Measurements from ENCODE around the gene MICAL3. TPM values are rescaled to one million over a fixed set of nuclear protein-coding genes. Genes with fewer than 3 reads are reported as not detected.
"Not testable (repeated sequence)": the region's sequence is repeated elsewhere in the genome, so short reads cannot be mapped to it uniquely, and the experiment has no call there.

MICAL3 gene, protein sequence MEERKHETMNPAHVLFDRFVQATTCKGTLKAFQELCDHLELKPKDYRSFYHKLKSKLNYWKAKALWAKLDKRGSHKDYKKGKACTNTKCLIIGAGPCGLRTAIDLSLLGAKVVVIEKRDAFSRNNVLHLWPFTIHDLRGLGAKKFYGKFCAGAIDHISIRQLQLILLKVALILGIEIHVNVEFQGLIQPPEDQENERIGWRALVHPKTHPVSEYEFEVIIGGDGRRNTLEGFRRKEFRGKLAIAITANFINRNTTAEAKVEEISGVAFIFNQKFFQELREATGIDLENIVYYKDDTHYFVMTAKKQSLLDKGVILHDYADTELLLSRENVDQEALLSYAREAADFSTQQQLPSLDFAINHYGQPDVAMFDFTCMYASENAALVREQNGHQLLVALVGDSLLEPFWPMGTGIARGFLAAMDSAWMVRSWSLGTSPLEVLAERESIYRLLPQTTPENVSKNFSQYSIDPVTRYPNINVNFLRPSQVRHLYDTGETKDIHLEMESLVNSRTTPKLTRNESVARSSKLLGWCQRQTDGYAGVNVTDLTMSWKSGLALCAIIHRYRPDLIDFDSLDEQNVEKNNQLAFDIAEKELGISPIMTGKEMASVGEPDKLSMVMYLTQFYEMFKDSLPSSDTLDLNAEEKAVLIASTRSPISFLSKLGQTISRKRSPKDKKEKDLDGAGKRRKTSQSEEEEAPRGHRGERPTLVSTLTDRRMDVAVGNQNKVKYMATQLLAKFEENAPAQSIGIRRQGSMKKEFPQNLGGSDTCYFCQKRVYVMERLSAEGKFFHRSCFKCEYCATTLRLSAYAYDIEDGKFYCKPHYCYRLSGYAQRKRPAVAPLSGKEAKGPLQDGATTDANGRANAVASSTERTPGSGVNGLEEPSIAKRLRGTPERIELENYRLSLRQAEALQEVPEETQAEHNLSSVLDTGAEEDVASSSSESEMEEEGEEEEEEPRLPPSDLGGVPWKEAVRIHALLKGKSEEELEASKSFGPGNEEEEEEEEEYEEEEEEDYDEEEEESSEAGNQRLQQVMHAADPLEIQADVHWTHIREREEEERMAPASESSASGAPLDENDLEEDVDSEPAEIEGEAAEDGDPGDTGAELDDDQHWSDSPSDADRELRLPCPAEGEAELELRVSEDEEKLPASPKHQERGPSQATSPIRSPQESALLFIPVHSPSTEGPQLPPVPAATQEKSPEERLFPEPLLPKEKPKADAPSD (N-terminal part only)
- total RNA-seq = 41.0 TPM

DNA sequence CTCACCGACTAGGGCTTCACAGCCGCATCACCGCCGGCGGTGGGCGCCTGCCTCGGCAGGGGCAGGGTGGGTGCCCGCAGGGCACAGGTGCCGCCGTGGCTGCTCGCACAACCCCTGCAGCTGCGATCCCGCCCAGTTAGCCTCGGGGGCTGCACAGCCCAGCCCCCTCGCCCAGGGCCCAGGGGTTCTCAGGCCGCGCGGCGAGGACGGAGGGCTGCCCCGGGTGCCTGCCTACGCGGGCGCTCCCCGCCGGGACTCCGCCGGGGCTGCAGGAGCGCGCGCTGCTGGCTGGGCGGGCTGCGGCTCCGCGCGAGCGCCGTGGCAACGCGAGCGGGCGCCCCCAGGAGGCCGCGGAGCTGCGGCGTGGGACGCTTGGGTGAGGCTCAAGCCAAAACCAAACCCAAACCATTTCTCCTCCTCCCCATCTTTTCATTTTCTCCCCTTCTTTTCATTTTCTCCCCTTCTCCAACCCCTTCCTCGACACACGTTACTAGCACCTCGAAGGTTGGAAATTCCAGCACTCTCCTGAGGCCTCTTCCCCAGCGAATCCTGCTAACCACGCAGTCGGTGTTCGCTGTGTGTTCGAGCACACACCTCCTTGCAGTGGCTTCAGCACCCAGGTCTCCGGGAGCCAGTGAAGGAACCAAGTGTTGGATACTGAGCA, at the start of gene MICAL3:
Gene MICAL3 (minus strand): TSS at position 286 of the 664 bp plus-strand sequence. CDS start 117,749 bp downstream, outside the sequence.
- DNase-seq = peak; percentile 76

DNA sequence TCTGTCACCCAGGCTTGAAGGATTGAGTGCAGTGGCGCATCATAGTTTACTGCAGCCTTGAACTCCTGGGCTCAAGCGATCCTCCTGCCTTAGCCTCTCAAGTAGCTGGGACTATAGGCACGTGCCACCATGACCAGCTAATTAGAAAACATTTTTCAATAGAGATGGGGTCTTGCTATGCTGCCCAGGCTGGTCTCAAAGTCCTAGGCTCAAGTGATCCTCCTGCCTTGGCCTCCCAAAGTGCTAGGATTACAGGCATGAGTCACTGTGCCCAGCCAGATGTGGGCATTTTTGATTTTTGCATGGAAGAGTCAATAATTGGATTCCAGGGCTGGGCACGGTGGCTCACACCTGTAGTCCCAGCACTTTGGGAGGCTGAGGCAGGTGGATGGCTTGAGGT, 49.6 kb upstream of the MICAL3 start:
- not testable (repeated sequence) for DNase-seq

DNA sequence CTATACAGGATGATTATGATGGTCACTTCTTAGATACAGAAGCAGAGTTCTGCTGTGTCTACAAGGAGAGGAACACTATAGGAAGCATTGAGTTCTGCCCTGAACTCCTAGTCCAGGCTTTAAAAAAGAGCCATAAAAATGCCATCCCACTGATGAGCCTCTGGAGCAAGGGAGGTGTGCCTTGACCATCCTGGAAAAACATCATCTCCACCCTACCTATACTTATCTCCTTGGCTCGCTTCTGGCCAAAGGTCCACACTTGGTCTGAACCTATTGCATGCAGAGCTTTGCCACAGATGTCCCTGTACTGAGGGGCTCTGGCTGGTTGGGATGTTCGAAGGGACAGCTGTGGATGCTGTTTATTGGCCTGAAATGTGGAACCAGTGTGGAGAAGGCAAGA, 49.1 kb upstream of the MICAL3 start:
- no peak for DNase-seq

DNA sequence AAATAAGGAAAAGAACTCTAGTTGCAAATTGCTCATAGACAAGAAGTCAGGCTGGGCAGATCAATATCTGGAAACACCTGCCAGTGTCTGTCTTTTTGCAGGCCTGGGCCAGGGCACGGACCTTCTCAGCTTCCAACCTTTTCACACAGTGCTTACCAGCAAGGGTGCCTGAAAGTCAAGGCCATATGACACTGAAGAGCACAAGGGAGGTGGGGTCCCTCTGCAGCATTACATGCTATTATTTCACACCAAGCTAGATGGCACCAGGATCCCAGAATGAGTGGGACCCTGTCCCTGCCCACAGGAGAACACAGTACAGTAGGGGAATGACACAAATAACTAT, 47.6 kb upstream of the MICAL3 start:
- DNase-seq = peak; percentile 35

DNA sequence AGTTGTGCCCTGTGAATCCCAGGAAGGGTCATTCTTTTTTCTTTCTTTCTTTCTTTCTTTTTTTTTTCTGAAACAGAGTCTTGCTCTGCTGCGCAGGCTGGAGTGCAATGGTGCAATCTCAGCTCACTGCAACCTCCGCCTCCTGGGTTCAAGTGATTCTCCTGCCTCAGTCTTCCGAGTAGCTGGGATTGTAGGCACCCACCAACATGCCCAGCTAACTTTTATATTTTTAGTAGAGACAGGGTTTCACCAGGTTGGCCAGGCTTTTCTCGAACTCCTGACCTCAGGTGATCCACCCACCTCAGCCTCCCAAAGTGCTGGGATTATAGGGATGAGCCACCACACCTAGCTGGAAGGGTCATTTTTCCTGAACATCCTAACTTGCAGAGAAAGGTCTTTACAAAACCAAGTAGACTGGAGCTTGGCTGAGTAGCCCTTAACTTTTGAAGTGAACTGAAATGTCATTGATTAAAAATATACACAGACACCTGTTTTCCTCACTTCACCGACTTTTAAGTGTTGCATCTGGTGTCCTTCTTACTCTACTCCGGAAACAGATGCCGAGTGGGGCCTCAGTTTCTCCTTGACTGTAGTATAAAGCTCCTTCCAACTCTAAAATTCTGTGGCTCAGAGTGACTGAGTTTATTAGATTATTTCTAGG, 47.1 kb upstream of the MICAL3 start:
- not testable (repeated sequence) for DNase-seq

DNA sequence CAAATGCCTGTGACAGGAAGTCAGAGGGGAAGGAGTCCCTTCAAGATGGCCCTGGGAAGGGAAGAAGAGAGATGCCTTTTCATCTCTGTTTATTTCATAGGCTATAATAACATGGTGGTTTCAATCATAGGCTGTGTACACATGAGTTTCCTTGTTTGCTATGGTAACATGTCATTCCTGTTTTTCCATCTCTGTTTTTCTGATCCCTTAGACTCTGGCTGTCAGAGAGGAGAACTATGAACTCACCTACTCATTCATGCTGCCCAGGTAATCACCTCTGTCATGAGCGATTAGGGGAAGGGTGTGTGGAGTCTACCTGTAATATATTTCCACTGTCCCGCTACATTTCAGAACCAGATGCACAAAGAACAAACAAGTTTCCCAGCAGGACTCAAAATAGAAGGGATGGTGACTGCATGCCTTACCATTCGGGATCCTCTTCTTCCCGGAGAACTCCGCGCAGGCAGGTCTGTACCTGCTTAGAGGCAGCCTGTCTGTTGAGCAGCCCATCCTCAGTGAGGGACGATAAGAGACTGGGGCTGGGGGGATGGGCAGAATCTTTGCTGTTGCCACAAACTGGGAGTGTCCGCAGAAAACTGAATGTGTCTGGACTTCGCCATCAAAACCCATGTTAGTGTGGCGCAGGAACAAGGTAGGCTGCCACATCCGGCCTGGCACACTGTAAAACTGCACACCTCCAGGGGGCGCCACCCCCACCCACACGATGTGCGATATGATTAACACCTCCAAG, 46.4 kb upstream of the MICAL3 start:
- peak; percentile 30 for DNase-seq

DNA sequence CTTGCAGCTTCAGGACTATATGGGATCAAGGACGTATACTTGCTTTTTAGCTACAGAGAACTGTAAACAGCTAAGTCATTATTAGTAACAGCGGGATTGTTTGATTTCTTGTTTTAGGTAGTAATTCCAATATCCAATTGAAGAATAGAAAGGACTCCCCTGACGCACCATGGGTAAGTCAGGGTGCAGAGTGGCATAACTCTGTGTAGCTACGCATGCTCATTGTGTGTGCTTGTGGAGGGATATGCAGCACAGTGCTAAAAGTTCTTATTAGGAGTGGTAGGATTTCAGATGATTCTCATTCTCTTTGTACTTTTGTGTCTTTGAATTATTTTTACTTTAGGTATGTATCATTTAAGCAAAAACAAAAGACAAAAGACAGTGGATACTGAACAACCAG, 45.7 kb upstream of the MICAL3 start:
- DNase-seq = no peak

DNA sequence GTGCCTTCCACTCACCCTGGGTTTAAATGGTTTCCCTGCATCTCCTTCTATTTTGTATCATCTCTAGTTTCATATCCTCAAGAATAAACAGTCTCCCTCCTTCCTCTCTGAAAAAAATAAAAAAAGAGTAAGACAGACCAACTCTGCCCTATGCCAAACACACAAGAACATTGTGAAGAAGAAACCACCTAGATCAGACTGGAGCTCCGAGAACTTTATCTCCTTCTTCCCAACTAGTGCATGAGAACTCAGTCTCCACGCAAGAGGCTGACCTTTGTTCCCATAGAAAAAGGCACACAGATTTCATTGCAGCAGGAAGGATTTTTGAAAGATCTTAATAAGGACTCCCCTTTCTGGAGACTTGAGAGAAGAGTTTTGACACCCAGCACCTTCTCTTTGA, 44.7 kb upstream of the MICAL3 start:
- no peak for DNase-seq

DNA sequence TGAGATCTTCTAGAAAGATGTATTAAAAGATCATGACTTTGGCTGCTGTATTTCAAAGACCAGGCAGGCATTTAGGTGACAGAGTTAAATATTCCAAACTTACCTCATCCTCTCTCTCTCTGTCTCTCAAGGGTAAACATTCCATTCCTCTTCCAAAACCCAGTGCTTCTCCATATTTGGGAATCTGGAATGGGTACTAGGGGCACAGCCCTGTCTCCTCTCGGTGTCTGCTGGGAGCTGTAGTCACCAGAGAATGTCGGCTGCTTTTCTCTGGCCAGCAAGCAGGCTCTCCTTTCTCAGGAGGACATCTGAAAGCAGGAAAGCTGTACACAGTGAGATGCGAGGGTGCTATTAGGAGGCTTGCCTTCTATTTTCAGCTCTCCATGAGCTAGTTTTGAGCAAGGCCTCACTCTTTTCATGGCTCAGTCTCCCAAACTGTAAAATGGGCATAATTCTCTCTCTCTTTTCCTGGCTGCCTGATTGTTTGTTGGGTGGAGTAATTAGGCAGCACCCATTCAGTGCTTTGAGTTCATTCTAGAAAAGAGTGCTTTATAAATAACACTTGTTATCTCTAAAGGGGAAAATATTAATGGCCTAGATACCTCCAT, 44.1 kb upstream of the MICAL3 start:
- DNase-seq = no peak

DNA sequence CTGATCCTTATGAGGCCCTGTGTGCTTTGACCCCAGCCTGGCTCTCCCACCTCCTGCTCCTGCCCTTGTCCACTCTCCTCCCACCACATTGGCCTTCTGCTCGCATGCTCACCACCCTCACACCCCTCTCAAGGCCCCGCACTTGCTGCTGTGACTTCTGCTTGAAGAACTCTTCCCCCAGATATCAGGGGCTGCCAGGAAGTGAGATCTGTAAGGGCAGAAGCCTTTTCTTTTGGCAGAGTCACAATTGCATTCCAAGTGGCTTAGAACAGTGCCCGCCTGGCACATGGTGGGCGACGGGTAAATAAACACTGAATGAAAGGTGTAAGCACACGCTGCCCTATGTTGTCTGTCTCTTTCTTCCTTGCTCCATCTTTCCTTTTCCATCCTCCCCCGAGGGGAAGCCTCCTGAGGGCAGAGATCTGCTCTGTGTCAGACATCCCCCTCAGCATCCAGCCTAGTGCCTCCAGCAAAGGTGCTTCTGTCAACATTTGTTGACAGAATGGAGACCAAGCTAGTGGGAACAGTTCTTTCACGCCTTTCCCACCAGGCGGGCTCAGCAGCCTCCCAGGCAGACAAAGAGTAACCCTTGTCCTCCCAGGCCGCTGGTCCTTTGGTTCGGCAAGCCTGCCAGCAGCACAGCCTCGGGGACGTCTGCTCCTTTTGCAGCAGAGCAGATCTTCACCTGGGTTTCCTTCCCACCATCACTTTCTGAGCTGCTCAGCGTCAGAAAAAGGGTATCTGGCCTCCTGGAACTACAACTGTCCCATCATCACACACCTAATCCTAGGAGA, 43.4 kb upstream of the MICAL3 start:
- DNase-seq = no peak

DNA sequence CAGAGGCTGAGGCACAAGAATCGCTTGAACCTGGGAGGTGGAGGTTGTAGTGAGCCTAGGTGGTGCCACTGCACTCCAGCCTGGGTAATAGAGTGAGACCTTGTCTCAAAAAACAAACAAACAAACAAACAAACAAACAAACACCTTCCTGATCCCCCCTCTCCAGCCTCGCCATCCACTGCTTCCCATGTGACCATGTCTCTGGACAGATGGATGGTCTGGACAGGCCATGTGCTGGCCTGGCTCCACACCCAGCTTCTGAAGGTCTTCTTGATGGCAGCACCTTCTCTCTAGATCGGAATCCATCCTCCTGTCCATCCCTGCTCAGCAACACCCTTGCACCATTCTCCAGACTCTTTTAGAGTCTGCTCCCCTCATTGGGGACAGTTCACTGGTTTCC, 42.8 kb upstream of the MICAL3 start:
- no peak for DNase-seq

DNA sequence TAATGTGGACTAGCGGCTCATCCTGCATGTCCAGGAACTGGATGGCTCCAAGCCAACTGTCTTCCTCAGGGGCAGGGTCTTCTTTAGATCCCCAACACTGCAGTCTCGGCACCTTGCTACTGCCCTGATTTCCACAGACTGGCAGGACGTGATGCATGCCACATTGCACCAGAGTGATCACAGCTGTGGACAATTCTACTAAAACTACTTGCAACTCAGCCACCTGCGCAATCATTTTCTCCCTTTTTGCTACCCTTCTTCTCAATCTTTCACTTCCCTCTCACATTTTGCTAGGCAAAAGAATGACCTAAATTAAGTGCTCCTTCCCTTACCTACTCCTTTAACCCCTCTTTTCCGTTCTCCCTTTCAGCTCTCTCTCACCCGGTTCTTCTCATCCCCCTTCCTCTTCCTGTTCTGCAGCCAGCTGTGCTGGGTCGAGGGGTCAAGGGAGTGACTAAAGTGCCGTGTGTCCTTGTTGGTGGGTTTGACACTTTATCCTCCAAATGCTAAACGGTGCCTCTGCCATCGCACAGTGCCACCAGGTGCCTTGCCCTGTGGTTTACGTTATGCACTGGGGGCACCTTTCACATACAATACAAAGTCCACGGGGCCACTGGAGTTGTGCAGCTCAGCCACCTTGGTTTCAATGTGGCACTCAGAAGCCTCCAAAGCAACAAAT, 42.0 kb upstream of the MICAL3 start:
- DNase-seq = no peak

DNA sequence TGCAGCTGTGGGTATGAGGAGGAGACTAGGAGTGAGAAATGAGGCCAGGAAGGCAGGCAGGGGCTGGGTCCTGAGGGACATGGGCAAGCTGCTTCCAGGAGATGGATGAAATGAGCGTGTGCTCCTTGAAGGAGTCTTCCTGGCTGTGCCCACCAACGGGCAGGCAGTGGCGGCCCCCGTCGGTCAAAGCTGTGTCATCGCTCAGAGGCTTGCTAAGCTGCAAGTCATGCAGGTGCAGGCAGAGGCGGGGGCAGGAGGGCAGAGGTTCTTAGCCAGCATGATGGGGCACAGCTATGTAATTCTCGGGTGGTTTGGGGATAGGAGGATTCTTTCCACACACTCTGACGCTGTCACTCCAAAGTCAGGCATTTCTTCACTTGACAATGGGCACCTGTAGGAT, 40.9 kb upstream of the MICAL3 start:
- DNase-seq = no peak

DNA sequence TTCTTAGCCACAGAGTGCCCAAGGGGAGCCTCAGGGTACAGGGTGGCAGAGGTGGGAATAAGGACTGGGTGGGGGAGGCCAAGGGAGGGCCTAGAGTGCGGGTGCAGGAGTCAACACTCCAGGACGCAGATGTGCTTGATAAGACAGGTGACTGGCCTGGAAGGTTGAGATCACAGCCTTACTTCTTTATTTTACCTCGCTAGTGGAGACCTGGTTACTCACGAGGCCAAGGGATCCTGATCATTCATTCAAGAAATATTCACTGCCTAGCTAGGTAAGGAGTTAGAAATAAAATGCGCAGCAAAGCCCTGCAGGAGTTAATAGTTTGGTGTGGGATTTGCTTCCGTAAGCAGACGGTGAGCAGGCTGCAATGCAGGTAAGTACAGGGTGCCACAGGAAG, 40.3 kb upstream of the MICAL3 start:
- no peak for DNase-seq

DNA sequence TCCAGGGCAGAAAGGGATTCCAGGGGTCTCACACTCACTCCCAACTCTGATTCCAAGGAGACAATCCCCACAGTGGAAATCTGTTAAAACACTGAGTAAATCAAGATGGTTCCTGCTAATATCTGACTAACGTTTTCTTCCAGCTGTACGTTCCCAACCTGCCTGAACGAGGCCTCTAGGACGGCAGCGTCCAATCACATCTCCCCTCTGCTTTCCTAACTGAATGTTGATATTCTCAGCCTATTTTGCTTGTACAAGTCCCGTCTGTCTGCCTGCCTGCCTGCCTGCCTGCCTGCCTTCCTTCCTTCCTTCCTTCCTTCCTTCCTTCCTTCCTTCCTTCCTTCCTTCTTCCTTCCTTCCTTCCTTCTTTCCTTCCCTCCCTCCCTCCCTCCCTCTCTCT, 39.4 kb upstream of the MICAL3 start:
- DNase-seq = not testable (repeated sequence)

DNA sequence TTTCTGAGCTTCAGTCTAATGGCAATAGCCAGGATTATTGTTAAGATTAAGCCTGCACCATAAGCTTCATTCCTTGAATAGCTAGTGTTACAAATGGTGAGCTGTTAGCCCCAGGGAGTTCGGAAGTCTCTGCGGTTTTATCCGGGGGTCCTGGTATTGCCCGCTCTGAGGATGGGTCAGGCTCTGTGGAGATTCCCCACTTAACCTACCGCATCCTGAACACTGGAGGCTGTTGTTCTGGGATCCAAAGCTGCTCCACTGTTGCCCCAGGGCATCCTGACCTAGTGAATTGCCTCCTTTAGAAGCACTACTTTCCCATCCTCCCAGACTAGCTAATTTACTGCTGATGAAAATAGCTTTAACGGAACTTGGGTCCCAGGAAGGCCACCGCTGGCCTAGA, 38.9 kb upstream of the MICAL3 start:
- DNase-seq = no peak

DNA sequence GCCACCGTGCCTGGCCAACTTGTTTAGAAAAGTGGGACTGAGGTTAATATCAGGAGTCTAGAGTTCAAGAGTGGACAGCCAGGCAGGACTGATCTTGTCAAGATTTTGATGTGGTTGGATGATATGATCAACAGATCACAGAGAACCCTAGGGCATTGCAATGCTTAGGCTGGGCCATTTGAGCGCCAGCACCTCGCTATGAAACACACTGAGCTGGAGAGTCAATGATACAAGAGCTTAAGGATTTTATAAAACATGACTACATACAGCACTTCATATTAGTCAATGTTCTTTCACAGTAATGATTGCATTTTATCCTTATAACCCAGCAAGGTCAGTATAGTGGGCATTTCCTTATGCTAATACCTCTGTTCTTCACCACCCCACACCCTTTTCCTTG, 38.1 kb upstream of the MICAL3 start:
- no peak for DNase-seq

DNA sequence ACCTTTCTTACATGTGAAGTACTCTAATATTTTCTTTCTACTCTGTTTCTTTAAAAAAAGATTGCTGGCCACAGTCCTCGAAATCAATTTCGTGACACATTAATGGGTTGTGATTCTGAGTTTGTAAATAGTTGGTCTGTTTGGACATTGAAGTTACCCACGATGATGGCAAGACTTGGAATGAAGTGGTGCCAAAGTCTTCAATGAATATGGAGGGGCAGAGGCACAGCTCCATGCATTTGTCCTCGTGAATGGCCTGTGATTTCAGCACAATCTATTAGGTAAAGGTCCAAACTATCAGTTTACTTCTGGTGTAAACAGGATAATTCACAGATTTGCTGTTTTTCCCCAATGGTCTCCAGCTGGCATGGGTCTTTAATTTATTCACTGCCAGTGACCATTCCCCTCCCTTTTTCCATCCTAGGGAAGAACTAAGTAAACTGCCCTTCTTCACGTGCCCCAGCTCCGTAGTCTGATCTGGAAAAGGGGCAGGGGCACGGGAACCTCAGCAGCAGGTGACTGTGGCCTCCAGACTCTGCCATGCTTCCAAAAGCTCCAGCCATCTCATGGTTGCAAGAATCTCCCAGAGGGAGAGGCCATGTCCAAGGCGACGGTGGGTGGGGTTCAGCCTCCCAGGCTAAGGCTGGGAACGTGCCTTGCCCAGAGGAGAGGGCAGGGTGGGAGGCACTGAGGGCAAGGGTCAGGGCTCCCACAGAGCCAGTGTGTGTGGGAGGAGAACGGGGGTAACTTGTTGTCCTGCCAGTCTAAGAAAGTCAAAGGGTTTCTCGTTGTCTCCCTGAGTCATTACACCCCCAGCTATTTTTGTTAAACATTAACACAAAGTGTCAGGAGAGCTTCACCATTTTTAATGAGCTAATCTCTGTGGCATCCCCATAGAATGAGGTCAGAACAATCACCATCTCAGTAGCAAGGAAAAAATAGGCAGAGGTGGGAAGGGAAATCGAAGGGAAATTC, 36.6 kb upstream of the MICAL3 start:
- DNase-seq = no peak

All from tongue (tissue), 2 donors.